Mesodermal cell (in vitro differentiated cells): Measurements from ENCODE around the gene MDFI.
A peak's percentile ranks its signal among the peaks of the same experiment; 100 is the strongest.

Source experiments
- H3K27ac ChIP-seq: 2 replicates; pipeline ENCODE4 v1.7.0; 2013; ENCODE audit warnings: mild to moderate bottlenecking, low read depth, low read length, moderate library complexity; ENCODE audit not compliant: severe bottlenecking
- H3K36me3 ChIP-seq: 2 replicates; pipeline ENCODE4 v1.7.1; 2013; ENCODE audit warnings: mild to moderate bottlenecking, low read length, moderate library complexity; ENCODE audit not compliant: control insufficient read depth, insufficient read depth
- H3K4me1 ChIP-seq: one replicate; pipeline ENCODE4 v1.7.1; 2013; ENCODE audit warnings: mild to moderate bottlenecking, low read length; ENCODE audit not compliant: insufficient read depth, control insufficient read depth, poor library complexity, severe bottlenecking
- H3K4me3 ChIP-seq: 2 replicates; pipeline ENCODE4 v1.7.0; 2013; ENCODE audit warnings: low read length, control low read depth, mild to moderate bottlenecking; ENCODE audit not compliant: insufficient read depth, poor library complexity, severe bottlenecking; ENCODE audit errors: extremely low read depth
- H3K9me3 ChIP-seq: 2 replicates; pipeline ENCODE4 v1.7.1; 2013; ENCODE audit warnings: mild to moderate bottlenecking, low read length, moderate library complexity; ENCODE audit not compliant: control insufficient read depth
- WGBS, 2 experiments: methylation state at CpG; one replicate each; pipeline ENCODE4 v1.1.5; 2013; ENCODE audit warnings: missing lambda C conversion rate in 2 of 2; ENCODE audit not compliant: insufficient coverage in 2 of 2; 5-methylcytosine and 5-hydroxymethylcytosine counted together

MDFI gene

DNA sequence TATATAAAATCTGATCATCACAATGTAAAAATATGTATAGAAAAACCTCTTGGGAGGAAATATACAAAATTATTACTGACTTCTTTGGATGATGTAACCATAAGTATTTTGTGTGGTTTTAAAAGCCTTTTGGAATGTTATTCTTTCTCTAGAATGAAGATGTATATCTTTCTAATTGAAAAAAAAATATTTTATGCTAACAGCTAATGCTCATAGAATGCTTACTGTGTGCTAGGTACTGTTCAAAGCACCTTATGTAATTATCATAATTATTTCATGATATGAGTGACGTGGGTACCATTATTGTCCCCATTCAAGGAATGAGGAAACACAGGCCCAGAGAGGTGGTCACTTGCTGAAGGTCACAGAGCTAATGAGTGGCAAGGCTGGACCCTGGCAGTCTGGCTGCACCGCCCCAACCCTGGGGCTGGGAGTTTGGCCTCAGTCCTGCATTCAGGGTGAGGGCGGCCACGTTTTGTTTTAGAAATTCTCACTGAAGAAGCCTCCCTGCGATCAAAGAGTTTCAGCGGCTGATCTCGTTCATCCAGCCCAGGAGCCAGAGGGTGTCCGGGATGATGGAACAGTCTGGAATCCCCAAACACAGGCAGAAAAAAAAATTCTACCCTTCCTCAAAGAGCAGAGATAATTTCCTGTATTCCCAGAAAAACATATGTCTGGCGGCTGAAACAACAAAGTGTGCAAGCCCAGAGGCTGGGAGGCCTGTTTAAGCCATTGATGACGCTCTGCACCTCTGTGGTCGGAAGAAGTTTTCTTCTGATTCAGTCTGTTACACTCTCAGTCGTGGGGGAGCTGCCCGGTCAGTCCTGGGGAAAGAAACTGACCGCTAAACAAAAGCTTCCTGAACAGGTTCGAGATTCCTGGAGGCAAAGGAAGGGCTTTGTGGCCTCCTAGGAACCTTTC, 59.9 kb downstream of the MDFI start:
- WGBS, 2 experiments: 83 to 84% methylated on average over 13 to 14 of the region's 15 CpGs
- Histone ChIP-seq H3K4me1 (peaks cover 23% of the 10 kb centered on the region), H3K4me3 (no peak overlapping the region), H3K36me3 (no peaks in the 10 kb centered on the region), H3K9me3 (no peaks in the 10 kb centered on the region), H3K27ac (peak overlapping the region; percentile 42)

DNA sequence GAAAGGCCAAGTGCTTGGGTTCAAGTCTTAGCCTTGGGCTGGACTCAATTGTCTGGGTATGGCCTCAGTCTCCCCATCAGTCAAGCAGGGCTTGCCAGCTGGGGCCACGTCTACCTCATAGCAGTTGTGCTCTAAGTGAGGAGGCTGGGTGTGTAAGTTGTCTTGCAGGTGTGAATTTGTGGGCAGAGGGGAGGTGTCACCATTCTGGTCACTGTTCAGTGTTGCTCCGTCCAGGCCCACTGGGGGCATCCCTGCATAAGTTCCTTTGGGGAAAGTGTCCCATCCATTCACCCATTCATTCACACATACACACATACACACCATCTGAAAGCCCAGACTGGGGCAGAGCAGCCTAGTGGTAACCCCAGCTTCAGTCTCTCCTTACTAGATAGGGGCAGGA, 60.8 kb downstream of the MDFI start:
- H3K4me1 ChIP-seq: peaks cover 23% of the 10 kb centered on the region
- no peak overlapping the region for H3K4me3 ChIP-seq
- no peaks in the 10 kb centered on the region for H3K9me3 ChIP-seq
- H3K27ac ChIP-seq: peak overlapping the region; percentile 42
- no peaks in the 10 kb centered on the region for H3K36me3 ChIP-seq
- WGBS, 2 experiments: 88 to 100% methylated on average over 1 to 2 of the region's 2 CpGs

DNA sequence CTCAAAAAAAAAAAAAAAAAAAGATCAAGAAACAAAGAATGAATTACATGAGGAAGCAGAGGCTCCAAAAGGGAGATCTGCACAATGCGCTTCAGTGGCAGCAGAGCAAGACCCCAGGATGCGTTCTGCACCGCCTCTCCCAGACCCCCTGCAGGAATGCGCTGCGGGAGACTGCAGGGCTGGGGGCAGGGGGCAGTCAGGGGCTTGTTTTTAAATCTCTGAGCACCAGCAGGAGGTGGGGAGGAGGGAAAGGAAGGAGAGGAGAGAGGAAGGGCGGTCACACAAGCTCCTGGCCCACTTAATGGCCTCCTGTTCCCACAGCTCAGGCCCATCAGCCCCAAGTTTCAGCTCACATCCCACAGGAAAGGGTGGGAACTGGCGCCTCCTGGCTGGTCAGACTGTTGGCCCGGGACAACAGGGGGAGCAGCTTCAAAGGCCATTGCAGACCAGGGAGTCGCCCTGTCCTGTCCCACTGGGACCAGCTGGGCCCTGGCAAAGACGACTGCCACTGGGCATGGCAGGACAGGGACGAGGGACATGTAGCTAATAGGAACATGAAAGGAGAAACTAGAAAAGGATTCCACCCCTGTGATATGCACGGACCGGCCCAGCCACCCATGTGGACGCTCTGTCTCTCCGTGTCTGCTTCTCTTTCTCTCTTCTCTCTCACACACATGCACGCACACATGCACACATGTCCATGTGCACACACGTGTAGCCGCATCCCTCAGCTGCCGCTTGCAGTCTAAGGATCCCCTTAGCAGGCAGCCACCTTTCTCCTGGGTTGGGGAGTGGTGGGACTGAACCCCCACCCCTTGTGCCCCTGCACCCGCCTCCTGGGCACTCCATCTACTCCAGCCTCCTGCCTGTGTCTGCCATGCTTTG, 62.4 kb downstream of the MDFI start:
- Histone ChIP-seq H3K4me3 (no peak overlapping the region), H3K4me1 (peaks cover 23% of the 10 kb centered on the region), H3K9me3 (no peaks in the 10 kb centered on the region), H3K36me3 (no peaks in the 10 kb centered on the region), H3K27ac (peak overlapping the region; percentile 29)
- WGBS, 2 experiments: 72 to 77% methylated on average over 12 to 14 of the region's 20 CpGs

DNA sequence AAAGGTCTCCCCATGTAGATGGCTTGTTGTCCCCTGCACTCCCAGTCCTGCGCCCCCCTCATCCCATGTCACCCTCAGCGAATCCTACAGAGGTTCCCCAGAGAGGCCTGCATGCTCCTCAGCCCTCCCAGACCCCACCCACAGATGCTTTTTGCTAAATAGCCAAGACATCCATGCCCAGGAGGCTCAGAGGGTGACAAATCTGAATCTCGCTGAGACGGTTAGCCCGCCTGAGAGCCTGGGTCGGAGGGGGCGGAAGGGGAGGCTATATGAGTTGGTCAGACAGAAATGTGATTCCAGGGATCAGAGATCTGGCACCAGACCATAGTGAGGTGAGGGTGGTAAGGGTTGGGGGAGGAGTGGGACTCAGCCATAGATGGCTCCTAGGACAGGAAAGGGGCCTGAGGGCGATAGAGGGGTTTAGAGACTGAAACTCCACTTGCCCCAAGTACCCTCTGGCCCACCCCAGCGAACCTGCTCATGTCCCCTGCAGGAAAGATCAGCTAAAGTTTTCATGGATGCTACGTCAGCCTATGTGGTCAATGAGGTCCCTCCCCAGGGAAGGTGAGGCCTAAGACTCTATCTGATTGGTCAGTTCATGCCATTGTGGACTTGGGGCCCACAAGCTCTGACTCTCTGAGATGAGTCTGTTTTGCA, 63.9 kb downstream of the MDFI start:
- H3K36me3 ChIP-seq: no peaks in the 10 kb centered on the region
- H3K9me3 ChIP-seq: no peaks in the 10 kb centered on the region
- peaks cover 37% of the 10 kb centered on the region for H3K4me1 ChIP-seq
- 97 to 99% methylated on average over 9 of the region's 10 CpGs for WGBS, 2 experiments
- H3K4me3 ChIP-seq: no peak overlapping the region
- H3K27ac ChIP-seq: no peak overlapping the region

DNA sequence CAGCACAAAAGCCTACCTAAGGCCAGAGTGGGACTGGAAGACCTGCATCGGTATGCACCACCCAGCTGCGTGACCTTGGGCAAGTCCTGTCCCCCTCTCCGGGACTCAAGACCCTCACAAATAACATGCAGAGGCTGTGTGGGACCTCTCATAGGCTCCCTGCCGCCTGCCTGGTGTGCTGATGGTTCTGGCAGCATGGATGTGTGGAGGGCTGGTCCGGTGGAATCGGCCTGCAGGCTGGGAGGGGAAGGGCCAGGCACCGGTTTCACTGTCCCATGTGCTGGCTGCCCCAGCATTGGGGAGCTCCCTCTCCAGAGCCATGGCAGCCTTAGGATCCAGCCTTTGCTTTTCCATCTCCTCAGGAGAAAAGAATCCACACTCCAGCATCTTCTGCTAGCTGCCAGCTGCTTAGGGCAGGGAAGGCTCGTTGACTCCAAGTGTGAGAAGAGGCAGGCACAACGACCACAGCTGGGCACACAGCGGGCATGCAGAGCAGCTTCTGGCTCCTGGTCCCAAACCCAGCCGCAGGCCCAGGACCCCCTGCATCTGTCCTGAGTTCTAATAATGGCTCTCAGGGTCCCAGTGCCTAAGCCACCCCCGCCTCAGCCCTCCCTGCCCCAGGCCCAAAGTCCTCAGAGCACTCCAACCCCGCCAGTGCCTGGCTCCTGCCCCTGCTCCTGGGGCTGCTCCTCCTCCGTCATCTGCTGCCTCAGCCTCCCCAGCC, 64.7 kb downstream of the MDFI start:
- H3K27ac ChIP-seq: no peak overlapping the region
- no peak overlapping the region for H3K4me3 ChIP-seq
- no peaks in the 10 kb centered on the region for H3K9me3 ChIP-seq
- WGBS, 2 experiments: 81 to 89% methylated on average over 10 to 14 of the region's 14 CpGs
- H3K36me3 ChIP-seq: no peaks in the 10 kb centered on the region
- peaks cover 37% of the 10 kb centered on the region for H3K4me1 ChIP-seq
